Upper lobe of left lung (tissue), 6 donors: Measurements from ENCODE around the gene CSNK1A1. TPM values are rescaled to one million over a fixed set of nuclear protein-coding genes. Genes with fewer than 3 reads are reported as not detected.
A peak's percentile ranks its signal among the peaks of the same experiment; 100 is the strongest.

Source experiments
- ATAC-seq, 2 donors: fragments of 200-7000 bp; cut with Tn5 transposase; one replicate each; pipeline ENCODE4 v1.9.1; 2022; ENCODE audit warnings: mild to moderate bottlenecking in 2 of 2, moderate library complexity in 2 of 2; ENCODE audit not compliant: low FRiP score in 2 of 2
- DNase-seq, 2 donors: peaks; one replicate each; pipeline ENCODE4 v3.0.0-alpha.2; 2019 to 2020
- H3K27ac ChIP-seq, 4 donors: fragments of 200-600 bp; sonication (generic); one replicate each; pipeline ENCODE4 v1.5.1; 2016 to 2019
- H3K27me3 ChIP-seq, 4 donors: fragments of 200-600 bp; sonication (generic); one replicate each; pipeline ENCODE4 v1.5.1; 2017 to 2019
- H3K36me3 ChIP-seq, 4 donors: fragments of 200-600 bp; sonication (generic); one replicate each; pipeline ENCODE4 v1.5.1; 2016 to 2019
- H3K4me1 ChIP-seq, 4 donors: fragments of 200-600 bp; sonication (generic); one replicate each; pipeline ENCODE4 v1.5.1; 2018 to 2019
- H3K4me3 ChIP-seq, 4 donors: fragments of 200-600 bp; sonication (generic); one replicate each; pipeline ENCODE4 v1.5.1; 2017 to 2019; ENCODE audit warnings: mild to moderate bottlenecking in 2 of 4, moderate library complexity in 1 of 4
- H3K9me3 ChIP-seq, 4 donors: fragments of 200-600 bp; sonication (generic); one replicate each; pipeline ENCODE4 v1.5.1; 2018 to 2019
- CTCF ChIP-seq, 6 experiments: fragments of 450-650 bp in 4 of 6; fragments of 200-600 bp in 2 of 6; sonication (generic) in 2 of 6; IDR thresholded peaks; one replicate each; pipeline ENCODE4 v1.5.1; 2016 to 2019; ENCODE audit warnings: antibody characterized with exemption in 6 of 6
- EP300 ChIP-seq, 4 donors: sonication (generic); formaldehyde crosslinking; IDR thresholded peaks; one replicate each; pipeline ENCODE4 v1.5.1; 2017; ENCODE audit warnings: antibody characterized with exemption in 4 of 4, control low read depth in 2 of 4
- POLR2A ChIP-seq, 4 donors: fragments of 450-650 bp; IDR thresholded peaks; one replicate each; pipeline ENCODE4 v1.5.1; 2016 to 2017; ENCODE audit warnings: antibody characterized with exemption in 4 of 4, mild to moderate bottlenecking in 2 of 4
- POLR2AphosphoS5 ChIP-seq, 2 donors: sonication (generic); formaldehyde crosslinking; IDR thresholded peaks; one replicate each; pipeline ENCODE4 v1.5.1; 2017; ENCODE audit warnings: antibody characterized with exemption in 2 of 2
- WGBS, 2 donors: methylation state at CpG; one replicate each; pipeline ENCODE4 v1.1.5; 2017 to 2018; 5-methylcytosine and 5-hydroxymethylcytosine counted together
- total RNA-seq, 6 donors: library from RNA; depleted of rRNA in 4 of 6; stranded (reverse); fragments of >200 nt in 4 of 6; gene quantifications; one replicate each; pipeline versions ENCODE4 v1.1.0 to v1.2.1, GENCODE V29; 2016 to 2021
- donor health status: DM: no; HTN: no; CAD: no; lungs with moderate emphysema.
- donor health status: DM: no; HTN: yes; CAD: no; lungs with severe emphysema.

The CSNK1A1 gene
- total RNA-seq, 6 donors from 2014 or later: 153 to 215 (median 202) TPM

- Histone ChIP-seq H3K9me3 (no peaks in the 10 kb centered on the region), H3K4me1 (peaks cover 0 to 4% (median 0%) of the 10 kb centered on the region in 4 donors), H3K27ac (peak overlapping the region in 2 of 4 donors; percentile 18 to 79), H3K36me3 (peaks cover 9 to 81% (median 33%) of the 10 kb centered on the region in 4 donors), H3K27me3 (no peaks in the 10 kb centered on the region), H3K4me3 (no peak overlapping the region)
- DNase-seq (no peak), ATAC-seq (peak in 1 of 2 donors; percentile 44)
- WGBS, 2 donors: 61 to 77% methylated on average over 3 of the region's 3 CpGs
- no peak for TF ChIP-seq POLR2AphosphoS5 (IDR thresholded peaks at IDR 0.05)
- TF ChIP-seq POLR2A (IDR thresholded peaks at IDR 0.05): no peak
- TF ChIP-seq EP300 (IDR thresholded peaks at IDR 0.05): no peak
- TF ChIP-seq CTCF (IDR thresholded peaks at IDR 0.05): no peak
These were observed 53.9 kb downstream of the CSNK1A1 start for GRCh38 chr5:149497357-149497756.

GRCh38 chr5:149496917-149497316, 54.3 kb downstream of the CSNK1A1 start:
- 75% methylated on average over 2 of the region's 2 CpGs for WGBS, 2 donors
- Histone ChIP-seq H3K27me3 (no peaks in the 10 kb centered on the region), H3K36me3 (peaks cover 9 to 77% (median 32%) of the 10 kb centered on the region in 4 donors), H3K27ac (peak overlapping the region in 2 of 4 donors; percentile 3 to 79), H3K4me1 (peaks cover 0 to 4% (median 0%) of the 10 kb centered on the region in 4 donors), H3K4me3 (no peak overlapping the region), H3K9me3 (no peaks in the 10 kb centered on the region)
- DNase-seq (no peak), ATAC-seq (no peak)
- no peak for TF ChIP-seq POLR2AphosphoS5 (IDR thresholded peaks at IDR 0.05)
- no peak for TF ChIP-seq EP300 (IDR thresholded peaks at IDR 0.05)

- no peaks in the 10 kb centered on the region for H3K27me3 ChIP-seq
- H3K27ac ChIP-seq: no peak overlapping the region
- 93 to 96% methylated on average over 1 of the region's 1 CpG for WGBS, 2 donors
- H3K4me3 ChIP-seq: no peak overlapping the region
- no peak for TF ChIP-seq POLR2AphosphoS5 (IDR thresholded peaks at IDR 0.05)
- no peak for TF ChIP-seq CTCF (IDR thresholded peaks at IDR 0.05)
- TF ChIP-seq EP300 (IDR thresholded peaks at IDR 0.05): no peak
- TF ChIP-seq POLR2A (IDR thresholded peaks at IDR 0.05): no peak
- peaks cover 9 to 69% (median 30%) of the 10 kb centered on the region in 4 donors for H3K36me3 ChIP-seq
- DNase-seq (no peak), ATAC-seq (no peak)
- peaks cover 0 to 4% (median 0%) of the 10 kb centered on the region in 4 donors for H3K4me1 ChIP-seq
- no peaks in the 10 kb centered on the region for H3K9me3 ChIP-seq
These were observed 55.1 kb downstream of the CSNK1A1 start for GRCh38 chr5:149496166-149496565.

GRCh38 chr5:149495673-149496072, 55.6 kb downstream of the CSNK1A1 start:
- Histone ChIP-seq H3K9me3 (no peaks in the 10 kb centered on the region), H3K36me3 (peaks cover 4 to 64% (median 25%) of the 10 kb centered on the region in 4 donors), H3K4me1 (peaks cover 0 to 4% (median under 1%) of the 10 kb centered on the region in 4 donors), H3K27me3 (no peaks in the 10 kb centered on the region), H3K27ac (no peak overlapping the region), H3K4me3 (no peak overlapping the region)
- no peak for DNase-seq
- no peak for TF ChIP-seq EP300 (IDR thresholded peaks at IDR 0.05)
- no peak for TF ChIP-seq CTCF (IDR thresholded peaks at IDR 0.05)
- TF ChIP-seq POLR2AphosphoS5 (IDR thresholded peaks at IDR 0.05): no peak
- no peak for TF ChIP-seq POLR2A (IDR thresholded peaks at IDR 0.05)
- no peak for ATAC-seq
- 93 to 95% methylated on average over 2 of the region's 2 CpGs for WGBS, 2 donors

GRCh38 chr5:149493316-149493715, 57.9 kb downstream of the CSNK1A1 start:
- Histone ChIP-seq H3K4me3 (no peak overlapping the region), H3K27ac (no peak overlapping the region), H3K27me3 (no peaks in the 10 kb centered on the region), H3K4me1 (peaks cover 8 to 17% (median 11%) of the 10 kb centered on the region in 4 donors), H3K9me3 (no peaks in the 10 kb centered on the region), H3K36me3 (peaks cover 0 to 43% (median 10%) of the 10 kb centered on the region in 4 donors)
- no peak for ATAC-seq
- 68 to 84% methylated on average over 2 of the region's 2 CpGs for WGBS, 2 donors
- no peak for DNase-seq
- no peak for TF ChIP-seq POLR2AphosphoS5 (IDR thresholded peaks at IDR 0.05)
- TF ChIP-seq CTCF (IDR thresholded peaks at IDR 0.05): no peak
- TF ChIP-seq POLR2A (IDR thresholded peaks at IDR 0.05): no peak
- no peak for TF ChIP-seq EP300 (IDR thresholded peaks at IDR 0.05)
